Keratinocyte (primary cell): ENCODE data around the gene EXOC6B.

Experiments
- EZH2 ChIP-seq: IDR thresholded peaks from one replicate; pipeline ENCODE4 v1.6.1; 2012; ENCODE audit warnings: inconsistent platforms, mild to moderate bottlenecking, low read length, moderate library complexity
- TF ChIP-seq, protein P1 (sequence below), 3 experiments: IDR thresholded peaks in 1 of 3; conservative IDR thresholded peaks in 1 of 3; optimal IDR thresholded peaks in 1 of 3; 2 replicates in 2 of 3; 3 replicates in 1 of 3; pipeline versions ENCODE3 to v1.5.1; 2011; ENCODE audit warnings: low read length in 3 of 3, mild to moderate bottlenecking in 3 of 3, moderate library complexity in 2 of 3, control low read depth in 1 of 3, inconsistent platforms in 1 of 3; ENCODE audit not compliant: insufficient read depth in 2 of 3; ENCODE audit errors: extremely low read depth in 1 of 3

DNA sequence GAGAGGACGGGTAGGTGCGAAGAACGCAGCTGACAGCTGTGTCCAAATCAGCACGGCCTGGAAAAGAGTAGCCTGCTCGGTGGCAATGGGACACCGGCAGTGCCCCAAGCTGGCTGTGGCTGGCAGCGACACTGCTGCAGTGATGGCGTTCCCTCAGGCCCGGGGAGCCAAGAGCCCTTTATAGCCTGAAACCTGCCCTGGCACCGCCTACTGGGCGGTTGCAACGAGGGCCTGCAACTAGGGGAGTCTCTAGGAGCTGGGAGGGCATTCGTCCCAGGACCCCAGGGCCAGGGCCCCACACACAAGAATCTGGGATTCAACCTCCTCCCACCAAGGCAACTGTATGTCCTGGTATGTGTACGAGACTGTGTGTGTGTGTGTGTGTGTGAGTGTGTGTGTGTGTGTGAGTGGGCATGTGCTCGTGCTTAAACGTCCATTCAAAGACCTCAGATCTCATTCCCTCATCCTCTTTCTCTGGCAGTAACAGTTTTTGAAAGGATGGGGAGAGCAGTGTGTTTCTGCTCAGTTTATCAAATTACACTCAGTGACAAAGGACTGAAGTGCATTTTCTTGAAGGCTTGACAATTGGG lies 671.4 kb downstream of the EXOC6B start:
- no peak for TF ChIP-seq EZH2
- TF ChIP-seq, protein P1, sequence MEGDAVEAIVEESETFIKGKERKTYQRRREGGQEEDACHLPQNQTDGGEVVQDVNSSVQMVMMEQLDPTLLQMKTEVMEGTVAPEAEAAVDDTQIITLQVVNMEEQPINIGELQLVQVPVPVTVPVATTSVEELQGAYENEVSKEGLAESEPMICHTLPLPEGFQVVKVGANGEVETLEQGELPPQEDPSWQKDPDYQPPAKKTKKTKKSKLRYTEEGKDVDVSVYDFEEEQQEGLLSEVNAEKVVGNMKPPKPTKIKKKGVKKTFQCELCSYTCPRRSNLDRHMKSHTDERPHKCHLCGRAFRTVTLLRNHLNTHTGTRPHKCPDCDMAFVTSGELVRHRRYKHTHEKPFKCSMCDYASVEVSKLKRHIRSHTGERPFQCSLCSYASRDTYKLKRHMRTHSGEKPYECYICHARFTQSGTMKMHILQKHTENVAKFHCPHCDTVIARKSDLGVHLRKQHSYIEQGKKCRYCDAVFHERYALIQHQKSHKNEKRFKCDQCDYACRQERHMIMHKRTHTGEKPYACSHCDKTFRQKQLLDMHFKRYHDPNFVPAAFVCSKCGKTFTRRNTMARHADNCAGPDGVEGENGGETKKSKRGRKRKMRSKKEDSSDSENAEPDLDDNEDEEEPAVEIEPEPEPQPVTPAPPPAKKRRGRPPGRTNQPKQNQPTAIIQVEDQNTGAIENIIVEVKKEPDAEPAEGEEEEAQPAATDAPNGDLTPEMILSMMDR (optimal IDR thresholded peaks at IDR 0.05 in 1 of 3, IDR thresholded peaks at IDR 0.05 in 1 of 3, conservative IDR thresholded peaks at IDR 0.05 in 1 of 3; ENCODE audit: extremely low read depth in 1 of 3, insufficient read depth in 2 of 3, low read length in 3 of 3) = no peak
